ENCODE results near the gene C15orf40. TPM values are rescaled to one million over a fixed set of nuclear protein-coding genes. Genes with fewer than 3 reads are reported as not detected.

The C15orf40 gene
- total RNA-seq (2014; rRNA removed; shearing (Covaris generic)) = 14.2 and 17.8 TPM in 2 replicates

GRCh38 chr15:83011271-83012075, at the start of gene C15orf40:
Gene C15orf40, minus strand, starts transcription at chr15:83011639. Its CDS starts 32 bp downstream, at chr15:83011607.

GRCh38 chr15:82985688-82986441, 25.6 kb downstream of the C15orf40 start, which contains the start of gene RAMAC:
Gene RAMAC, plus strand, starts transcription at chr15:82986210. Its CDS starts 2,809 bp downstream, at chr15:82989019.

GRCh38 chr15:82952158-82953081, 59.0 kb downstream of the C15orf40 start, which contains the start of gene HOMER2:
Gene HOMER2, minus strand, starts transcription at chr15:82952720. Its CDS starts 185 bp downstream, at chr15:82952535.

Other genes starting within 250 kb of the C15orf40 start
- not detected in 2 replicates for gene FSD2, start 205.6 kb downstream of the C15orf40 start, total RNA-seq (2014; rRNA removed; shearing (Covaris generic))
- gene WHAMM, start 202.0 kb downstream of the C15orf40 start, total RNA-seq (2014; rRNA removed; shearing (Covaris generic)) = 4.3 and 4.7 TPM in 2 replicates
- gene HOMER2, start 58.9 kb downstream of the C15orf40 start, total RNA-seq (2014; rRNA removed; shearing (Covaris generic)) = 16.3 and 18.2 TPM in 2 replicates
- gene RAMAC, start 25.4 kb downstream of the C15orf40 start, total RNA-seq (2014; rRNA removed; shearing (Covaris generic)) = 41.0 and 46.2 TPM in 2 replicates
- 57.0 and 61.5 TPM in 2 replicates for gene BTBD1, start 55.6 kb upstream of the C15orf40 start, total RNA-seq (2014; rRNA removed; shearing (Covaris generic))
- gene TM6SF1, start 96.0 kb upstream of the C15orf40 start, total RNA-seq (2014; rRNA removed; shearing (Covaris generic)) = not detected in 2 replicates
- 49.9 and 90.2 TPM in 2 replicates for gene HDGFL3, start 196.2 kb upstream of the C15orf40 start, total RNA-seq (2014; rRNA removed; shearing (Covaris generic))